NCI-H128 (cell line): ENCODE measurements around the gene PPP2R3A.
"Not testable (repeated sequence)": the region's sequence is repeated elsewhere in the genome, so short reads cannot be mapped to it uniquely, and the experiment has no call there.

Experiments used
- DNase-seq: peaks from one replicate; lab custom pipeline; 2025; ENCODE audit not compliant: unreplicated experiment; lab: John Stamatoyannopoulos, UW

Gene PPP2R3A

DNA sequence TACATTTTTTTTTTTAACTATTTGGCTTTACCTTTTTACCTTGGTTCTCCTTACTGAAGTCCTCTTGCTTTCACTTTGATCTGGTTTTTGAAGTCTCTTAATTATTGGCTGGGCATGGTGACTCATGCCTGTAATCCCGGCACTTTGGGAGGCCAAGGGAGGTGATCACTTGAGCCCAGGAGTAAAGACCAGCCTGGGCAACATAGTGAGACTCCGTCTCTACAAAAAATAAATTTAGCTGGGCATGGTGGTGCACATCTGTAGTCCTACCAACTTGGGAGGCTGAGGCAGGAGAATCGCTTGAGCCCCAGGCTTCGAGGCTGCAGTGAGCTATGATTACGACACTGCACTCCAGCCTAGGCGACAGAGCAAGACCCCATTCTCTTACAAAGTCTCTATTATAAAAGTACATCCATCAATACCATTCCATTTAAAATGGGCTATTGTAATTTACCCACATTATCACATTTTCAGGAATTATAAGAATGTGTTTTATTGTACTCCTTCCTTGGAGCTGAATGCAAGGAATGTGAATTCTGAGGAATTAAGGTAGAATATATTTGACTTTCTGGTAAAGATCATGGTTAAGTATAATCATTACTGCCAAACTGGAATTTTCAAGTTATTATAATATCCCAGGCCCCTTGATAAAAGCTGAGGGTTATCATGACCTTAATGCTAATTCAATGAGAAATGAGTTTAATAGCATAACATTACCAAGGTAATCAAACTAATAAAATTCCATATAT, 181.6 kb downstream of the PPP2R3A start:
- DNase-seq: no peak

DNA sequence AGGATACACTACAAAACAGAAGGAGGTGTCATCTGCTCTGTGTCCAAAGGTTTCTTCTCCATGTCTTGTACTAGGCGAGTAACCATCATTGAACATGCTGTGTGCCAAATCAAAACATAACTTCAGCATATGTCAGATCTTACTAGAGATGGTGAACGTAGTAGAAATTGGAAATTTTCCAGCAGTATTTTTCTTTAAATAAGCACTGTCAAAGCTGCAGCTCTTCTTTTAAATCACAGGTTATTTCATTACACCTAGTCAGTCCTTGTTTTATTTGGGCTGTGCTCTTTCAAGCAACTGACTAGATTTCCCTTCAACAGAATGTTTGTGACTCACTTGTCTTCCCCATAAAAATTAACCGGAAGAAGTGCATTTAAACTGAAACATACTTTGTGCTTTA, 184.1 kb downstream of the PPP2R3A start:
- no peak for DNase-seq

DNA sequence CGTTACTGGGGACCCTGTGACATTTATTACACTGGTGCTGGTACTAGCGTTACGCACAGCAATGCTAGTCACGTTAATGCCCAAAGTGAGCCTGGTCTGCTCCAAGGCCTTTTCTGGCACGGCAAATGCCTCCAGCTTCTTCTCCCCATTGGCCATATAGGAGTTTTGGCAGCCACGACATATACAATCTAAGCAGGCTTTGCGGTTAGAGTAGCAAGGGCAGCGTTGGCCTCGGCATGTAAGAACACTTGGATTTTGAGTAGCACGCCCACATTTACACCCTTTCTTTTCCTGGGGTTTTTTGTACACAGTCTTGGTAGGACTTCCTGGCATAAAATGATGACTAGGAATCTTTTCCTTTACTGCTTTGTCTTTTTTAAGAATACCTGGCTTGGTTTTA, 185.7 kb downstream of the PPP2R3A start:
- no peak for DNase-seq

DNA sequence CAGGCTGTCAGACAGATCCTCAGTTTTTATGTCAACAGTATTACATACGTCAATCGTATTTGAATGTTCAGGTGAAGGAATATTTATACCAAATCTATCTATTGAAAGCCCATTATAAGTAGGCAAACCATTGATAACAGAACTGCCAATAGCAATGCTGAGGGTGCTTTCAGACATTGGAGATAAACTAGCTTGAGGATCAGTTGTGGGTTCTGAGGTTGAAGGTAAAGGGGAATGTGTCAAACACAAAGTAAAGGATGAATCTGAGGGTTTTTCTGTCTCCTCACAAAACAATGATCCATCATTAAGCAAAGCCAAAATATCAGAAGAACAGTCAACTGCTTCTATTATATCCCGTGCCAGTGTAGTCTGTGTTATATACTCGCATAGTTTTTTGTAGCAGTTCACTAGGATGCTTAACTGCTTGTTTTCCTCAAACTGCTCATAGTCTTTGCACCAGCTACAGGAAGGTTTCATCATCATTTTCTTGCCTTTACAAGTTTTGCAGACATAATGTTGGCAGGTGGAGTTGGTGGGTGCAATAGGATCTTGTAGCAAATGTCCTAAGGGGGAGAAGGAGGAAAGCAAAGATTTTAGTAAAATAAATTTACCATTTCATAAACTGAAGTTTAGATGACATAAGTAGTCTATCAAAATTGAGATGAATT, 186.8 kb downstream of the PPP2R3A start:
- DNase-seq: no peak

DNA sequence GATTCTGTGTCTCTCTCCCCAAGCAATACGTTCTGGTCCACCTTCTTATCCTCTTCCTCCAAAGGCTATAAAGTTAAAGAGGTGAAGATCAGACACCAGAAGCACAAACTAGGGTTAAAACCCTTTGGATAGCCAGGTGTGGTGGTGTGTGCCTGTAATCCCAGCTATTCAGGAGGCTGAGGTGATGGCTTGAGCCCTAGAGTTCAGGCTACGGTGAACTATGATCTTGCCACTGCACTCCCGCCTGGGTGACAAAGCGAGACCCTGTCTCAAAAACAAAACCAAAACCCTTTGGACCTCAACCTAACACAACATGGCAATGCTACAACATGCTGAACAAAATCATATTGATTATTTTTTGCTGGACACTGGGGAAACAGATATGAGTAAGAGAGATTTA, 187.4 kb downstream of the PPP2R3A start:
- no peak for DNase-seq

DNA sequence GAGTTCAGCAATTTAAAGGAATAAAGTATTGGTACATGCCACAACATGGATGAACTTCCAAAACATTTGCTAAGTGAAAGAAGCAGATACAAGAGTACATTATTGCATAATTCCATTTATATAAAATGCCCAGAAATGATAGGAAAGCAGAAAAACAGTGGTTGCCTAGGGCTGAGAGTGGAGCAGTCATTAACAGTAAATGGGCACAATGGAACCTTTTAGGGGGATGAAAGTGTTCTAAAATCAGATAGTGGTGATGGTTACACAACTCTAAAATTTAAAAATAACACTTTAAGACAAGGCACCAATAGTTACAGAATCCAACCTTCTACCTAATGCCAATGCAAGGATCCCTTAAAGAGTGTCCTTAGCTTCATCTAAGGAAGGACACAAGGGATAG, 196.0 kb downstream of the PPP2R3A start:
- DNase-seq: no peak

DNA sequence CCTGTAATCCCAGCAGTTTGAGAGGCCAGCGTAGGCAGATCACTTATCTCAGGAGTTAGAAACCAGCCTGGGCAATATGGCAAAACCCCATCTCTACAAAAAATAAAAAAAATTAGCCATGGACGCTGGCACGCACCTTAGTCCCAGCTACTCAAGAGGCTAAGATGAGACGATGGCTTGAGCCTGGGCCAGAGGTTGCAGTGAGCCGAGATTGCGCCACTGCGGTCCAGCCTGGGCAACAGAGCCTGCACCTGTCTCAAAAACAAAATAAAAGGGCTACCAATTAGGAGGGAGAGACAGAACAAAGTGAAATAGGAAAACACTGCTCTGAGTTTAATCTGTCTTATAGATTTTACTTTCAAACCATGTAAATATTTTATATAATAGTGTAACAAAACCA, 196.8 kb downstream of the PPP2R3A start:
- DNase-seq: no peak

DNA sequence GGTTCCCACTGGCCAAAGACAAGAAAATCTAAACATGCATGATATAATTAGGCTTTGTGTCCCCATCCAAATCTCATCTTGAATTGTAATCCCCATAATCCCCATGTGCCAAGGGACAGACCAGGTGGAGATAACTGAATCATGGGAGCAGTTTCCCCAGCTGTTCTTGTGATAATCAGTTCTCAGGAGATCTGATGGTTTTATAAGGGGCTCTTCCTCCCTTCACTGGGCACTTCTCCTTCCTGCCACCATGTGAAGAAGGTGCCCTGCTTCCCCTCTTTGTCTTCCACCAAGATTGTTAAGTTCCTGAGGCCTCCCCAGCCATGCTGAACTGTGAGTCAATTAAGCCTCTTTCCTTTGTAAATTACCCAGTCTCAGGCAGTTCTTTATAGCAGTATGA, 198.1 kb downstream of the PPP2R3A start:
- DNase-seq: not testable (repeated sequence)

DNA sequence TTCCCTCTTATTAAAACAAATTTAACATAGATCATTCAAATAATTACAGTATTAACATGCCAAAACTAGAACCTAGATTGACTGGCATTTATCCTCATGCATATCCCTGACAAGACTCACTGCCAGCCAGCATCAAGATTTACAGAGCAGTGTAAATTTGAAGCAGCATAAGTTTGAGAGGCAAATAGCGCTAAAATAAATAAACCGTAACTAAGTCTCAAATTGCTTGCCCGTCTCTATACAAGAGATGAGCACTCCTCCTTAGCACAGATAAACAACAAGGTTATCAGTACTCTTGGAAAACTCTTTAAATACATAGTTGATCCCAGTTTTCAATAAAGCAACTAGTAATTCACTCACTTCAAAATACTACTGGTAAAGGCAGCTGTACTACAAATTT, 201.0 kb downstream of the PPP2R3A start:
- DNase-seq: no peak

DNA sequence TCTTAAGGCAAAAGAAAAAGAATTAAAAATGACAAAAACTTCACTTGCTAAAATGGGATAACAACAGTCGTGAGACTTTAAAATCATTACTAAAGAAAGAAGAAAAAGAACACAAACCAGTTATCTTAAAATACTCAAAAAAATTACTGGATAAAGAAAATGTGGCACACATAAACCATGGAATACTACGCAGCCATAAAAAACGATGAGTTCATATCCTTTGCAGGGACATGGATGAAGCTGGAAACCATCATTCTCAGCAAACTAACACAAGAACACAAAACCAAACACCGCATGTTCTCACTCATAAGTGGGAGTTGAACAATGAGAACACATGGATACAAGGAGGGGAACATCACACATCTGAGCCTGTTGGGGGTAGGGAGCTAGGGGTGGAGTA, 202.7 kb downstream of the PPP2R3A start:
- not testable (repeated sequence) for DNase-seq

DNA sequence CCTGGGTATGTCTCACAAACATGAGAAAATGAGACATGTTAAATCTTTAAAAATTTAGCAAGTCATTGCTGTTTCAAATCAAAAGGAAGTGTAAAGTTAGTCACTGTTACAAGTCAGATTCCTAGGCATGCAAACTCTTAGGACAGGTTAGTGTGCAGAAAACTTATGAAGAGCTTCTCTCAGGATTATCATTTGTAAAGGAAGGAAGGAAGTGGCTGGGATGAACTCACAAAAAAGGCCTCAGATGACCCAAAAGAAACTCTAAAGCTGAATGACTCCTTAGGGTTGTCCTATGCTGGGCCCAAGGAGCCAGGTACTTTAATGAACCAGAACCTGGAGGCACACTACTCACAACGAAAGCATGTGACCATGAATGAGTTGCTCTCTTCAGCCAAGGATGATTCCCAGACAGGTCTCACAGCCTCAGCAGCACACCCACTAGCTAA, 205.6 kb downstream of the PPP2R3A start:
- DNase-seq: no peak

DNA sequence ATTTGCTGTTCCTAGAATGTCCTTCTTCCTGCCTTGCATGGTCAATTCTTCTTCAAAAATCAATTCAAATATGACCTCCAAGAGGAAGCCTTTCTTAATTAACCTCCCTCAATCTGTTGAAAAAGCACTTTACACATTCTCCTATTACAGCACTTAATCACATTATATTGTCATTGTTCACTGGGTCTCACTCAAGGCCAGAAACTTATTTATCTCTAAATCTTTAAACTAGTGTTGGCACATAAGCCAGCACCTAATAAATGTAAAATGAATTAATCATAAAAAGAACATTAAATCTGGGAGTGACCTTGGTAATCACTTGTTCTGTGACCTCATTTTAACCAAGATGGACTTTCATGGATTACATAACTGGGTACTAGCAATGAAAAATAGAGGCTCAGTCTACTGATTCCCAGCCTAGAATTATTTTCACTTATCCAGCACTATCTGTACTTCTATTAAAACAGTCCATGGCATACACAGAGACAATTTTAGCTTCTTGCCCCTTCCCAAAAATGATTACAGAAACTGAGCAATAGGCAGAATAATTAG, 208.5 kb downstream of the PPP2R3A start:
- DNase-seq: no peak

DNA sequence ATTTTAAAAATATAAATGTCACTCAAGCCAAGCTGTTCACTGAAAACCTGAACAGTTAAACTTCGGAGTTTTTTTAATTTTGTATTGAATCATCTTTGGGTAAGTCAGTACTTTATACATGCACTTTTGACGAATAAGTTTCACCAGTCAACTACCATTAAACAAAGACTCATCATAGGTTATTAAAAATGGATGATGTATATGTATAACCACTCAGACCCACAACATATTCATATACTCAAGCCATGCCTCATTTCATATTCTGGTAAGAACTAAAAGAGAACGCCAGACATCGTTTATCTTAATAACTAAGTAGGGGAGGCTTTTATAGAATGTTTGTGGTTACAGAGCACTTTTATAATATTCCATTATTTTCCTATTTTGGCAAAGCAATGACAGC, 212.3 kb downstream of the PPP2R3A start:
- DNase-seq: no peak

DNA sequence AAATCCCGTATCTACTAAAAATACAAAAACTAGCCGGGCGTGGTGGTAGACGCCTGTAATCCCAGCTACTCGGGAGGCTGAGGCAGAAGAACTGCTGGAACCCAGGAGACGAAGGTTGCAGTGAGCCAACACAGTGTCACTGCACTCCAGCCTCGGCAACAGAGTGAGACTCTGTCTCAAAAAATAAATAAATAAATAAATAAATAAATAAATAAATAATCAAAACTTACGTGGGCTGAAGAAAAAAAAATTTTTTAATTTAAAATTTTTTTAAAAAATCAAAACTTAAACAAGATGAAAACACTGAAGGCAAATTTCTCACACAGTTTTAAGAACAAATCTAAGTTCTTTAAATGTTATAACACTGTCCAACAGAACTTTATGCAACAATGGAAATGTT, 216.2 kb downstream of the PPP2R3A start:
- DNase-seq: no peak

DNA sequence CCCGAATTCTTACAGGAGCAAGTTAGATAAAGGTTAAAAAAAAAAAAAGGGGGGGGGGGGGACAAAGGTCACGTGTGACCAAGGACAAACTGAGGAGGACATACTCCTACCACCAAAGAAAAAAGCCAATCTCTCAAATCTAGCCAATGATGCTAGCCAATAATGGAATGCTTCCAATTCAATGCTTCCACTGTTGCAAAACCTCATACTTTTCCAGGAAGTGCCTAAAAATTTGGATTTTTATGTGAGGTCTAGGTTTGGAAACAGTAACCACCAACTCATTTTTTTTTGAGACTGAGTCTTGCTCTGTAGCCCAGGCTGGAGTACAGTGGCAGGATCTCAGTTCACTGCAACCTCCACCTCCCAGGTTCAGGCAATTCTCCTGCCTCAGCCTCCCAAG, 219.2 kb downstream of the PPP2R3A start:
- no peak for DNase-seq

DNA sequence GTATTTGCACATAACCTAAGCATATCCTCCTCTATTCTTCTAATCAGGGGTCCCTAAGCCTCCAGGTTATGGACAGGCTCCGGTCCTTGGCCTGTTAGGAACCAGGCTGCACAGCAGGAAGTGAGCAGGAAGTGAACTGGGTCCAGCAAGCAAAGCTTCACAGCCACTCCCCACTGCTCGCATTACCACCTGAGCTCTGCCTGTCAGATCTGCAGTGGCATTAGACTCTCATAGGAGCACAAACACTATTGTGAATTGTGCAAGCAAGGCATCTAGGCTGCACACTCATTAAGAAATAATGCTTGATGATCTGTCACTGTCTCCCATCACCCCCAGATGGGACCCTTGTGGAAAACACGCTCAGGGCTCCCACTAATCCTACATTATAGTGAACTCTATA, 220.8 kb downstream of the PPP2R3A start:
- no peak for DNase-seq

DNA sequence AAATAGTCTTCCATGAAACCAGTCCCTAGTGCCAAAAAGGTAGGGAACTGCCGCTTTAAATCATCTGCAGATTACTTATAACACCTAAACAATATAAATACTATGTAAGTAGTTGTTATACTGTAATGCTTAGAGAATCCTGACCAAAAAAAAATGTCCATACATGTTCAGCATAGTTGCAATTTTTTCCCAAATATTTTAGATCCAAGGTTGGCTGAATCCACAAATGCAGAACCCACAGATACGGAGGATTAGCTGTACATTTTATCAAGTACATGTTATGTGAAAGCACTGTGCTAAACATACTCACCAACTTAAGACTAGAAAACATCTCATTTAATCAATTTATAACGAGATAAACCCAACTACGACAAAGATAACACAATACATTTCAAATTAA, 221.3 kb downstream of the PPP2R3A start:
- no peak for DNase-seq

DNA sequence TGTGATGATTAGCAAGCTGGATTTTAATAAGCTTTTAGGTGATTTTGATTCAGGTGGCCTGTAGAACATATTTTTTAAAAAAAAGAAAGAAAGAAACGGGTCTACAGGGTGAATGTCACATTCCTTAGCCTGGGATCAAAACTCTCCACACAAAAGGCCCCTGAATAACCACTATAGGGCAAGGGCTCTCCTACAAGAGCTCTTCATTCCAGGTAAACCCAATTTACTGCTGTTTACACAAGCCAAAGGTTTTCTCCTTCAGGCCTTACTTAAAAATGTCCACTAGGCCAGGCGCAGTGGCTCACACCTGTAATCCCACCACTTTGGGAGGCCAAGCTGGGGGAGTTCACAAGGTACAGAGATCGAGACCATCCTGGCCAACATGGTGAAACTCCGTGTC, 222.3 kb downstream of the PPP2R3A start:
- DNase-seq: no peak

DNA sequence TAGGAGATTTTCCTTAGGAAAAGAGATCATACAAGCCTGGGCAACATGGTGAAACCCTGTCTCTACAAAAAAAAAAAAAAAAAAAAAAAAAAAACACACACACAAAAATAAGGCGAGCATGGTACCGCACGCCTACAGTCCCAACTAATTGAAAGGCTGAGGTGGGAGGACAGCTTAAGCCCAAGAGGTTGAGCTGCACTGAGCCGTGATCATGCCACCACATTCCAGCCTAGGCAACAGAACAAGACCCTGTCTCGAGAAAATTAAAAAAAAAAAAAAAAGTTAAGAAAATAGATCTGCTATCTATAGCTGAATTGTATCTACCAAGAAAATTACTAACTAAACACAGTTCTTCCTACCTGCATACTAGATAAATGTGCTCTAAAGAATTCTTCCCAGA, 223.5 kb downstream of the PPP2R3A start:
- no peak for DNase-seq

DNA sequence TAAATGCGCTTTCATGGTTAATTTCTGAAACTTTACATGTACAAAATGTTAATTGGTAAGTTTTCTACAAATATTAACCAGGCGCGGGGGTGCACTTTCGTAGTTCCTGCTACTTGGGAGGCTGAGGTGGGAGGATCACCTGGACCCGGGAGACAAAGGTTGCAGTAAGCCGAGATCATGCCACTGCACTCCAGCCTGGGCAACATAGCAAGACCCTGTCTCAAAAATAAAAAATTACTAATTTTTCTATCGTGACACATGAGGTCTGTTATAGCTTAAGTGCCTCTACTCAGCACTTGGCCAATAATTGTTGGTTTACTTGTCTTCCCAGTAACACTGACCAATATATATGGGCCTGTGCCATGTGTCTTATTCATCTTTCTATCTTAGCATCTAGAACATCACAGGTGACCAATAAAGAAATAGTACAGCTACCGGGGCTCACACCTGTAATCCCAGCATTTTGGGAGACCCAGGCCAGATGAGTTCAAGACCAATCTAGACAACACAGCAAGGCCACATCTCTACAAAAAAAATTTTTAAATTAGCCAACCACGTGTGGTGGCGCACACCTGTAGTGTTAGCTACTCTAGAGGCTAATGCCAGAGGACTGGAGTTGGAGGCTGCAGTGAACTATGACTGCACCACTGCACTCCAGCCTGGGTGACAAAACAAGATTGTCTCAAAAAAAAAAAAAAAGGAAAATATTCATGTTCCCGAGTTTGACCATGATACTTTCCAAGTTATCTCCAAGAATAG, 224.5 kb downstream of the PPP2R3A start:
- DNase-seq: no peak

DNA sequence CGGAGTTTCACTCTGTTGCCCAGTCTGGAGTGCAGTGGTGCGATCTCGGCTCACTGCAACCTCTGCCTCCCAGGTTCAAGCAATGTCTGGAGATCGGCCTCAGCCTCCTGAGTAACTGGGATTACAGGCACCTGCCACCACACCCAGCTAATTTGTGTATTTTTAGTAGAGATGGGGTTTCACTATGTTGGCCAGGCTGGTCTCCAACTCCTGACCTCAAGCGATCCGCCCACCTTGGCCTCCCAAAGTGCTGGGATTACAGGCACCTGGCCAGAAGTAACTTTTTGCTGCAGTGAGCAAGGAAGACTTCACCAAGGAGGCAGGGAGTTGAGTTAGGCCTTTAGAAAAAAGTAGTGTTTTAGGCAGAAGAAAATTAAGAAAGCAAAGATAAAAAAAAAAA, 226.7 kb downstream of the PPP2R3A start:
- not testable (repeated sequence) for DNase-seq

DNA sequence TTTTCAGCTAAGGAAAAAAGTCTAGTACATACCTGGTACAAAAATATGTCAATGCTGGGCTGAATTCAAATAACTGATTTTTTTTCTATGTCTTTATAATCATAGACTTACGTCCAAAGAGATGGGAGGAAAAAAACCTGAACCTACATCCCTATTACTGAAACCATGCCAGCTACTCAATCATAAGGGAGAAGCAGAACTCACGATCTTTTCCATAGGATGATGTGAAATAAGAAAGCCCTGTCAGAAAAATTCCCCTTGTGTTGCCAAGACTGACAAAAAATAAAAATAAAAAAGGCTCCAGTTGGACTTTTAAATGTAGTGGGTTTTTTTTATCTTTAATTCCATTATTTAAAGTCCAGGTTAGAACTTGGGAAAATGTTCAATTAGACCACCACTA, 227.3 kb downstream of the PPP2R3A start:
- DNase-seq: no peak
